ENCODE measurements around the gene LMAN2. TPM values are rescaled to one million over a fixed set of nuclear protein-coding genes. Genes with fewer than 3 reads are reported as not detected.
"Not testable (repeated sequence)": the region's sequence is repeated elsewhere in the genome, so short reads cannot be mapped to it uniquely, and the experiment has no call there.

The LMAN2 gene
- total RNA-seq, 1 donor: 115 TPM

DNA sequence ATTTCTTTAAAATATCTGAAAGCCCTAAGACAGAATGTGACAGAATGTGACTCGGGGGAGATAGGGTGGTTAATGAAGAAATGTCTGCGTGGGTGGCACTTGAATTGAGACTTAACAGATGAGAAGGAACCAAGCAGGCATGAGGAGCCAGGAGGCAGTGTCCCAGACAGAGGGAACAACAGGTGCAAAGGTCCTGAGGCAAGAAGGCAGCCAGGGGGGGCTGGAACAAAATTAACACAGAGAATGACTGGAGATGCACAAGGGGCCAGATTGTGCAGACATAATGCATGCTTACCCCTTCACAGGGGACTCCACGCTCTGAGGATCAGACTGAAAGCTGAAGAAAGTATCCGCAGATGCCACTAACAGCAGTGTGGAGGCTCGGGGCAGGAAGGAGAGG lies 1.7 kb downstream of the LMAN2 start:
- H3K27me3 ChIP-seq (ENCODE audit: insufficient read depth, low read length): no peaks in the 10 kb centered on the region
- H3K4me1 ChIP-seq (ENCODE audit: insufficient read depth, low read length): peaks cover 70% of the 10 kb centered on the region
- no peaks in the 10 kb centered on the region for H3K9me3 ChIP-seq (ENCODE audit: low read depth, low read length)
- no peak overlapping the region for H3K4me3 ChIP-seq (ENCODE audit: low read length)

DNA sequence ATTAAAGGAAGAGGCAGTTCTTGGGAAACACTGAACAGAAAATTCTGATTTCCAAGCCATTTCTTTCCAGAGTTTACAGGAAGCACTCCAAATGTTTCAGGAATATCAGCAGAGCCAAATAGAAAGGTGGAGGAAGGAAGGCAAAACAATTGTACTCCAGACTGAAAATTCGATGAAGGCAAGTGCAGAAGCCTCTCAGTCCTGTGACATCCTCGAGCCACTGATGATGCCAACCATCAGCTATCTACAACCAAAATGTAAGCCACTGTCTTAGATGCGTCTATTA lies 2.2 kb downstream of the LMAN2 start:
- no peak overlapping the region for H3K4me3 ChIP-seq (ENCODE audit: low read length)
- H3K4me1 ChIP-seq (ENCODE audit: insufficient read depth, low read length): peaks cover 65% of the 10 kb centered on the region
- H3K9me3 ChIP-seq (ENCODE audit: low read depth, low read length): no peaks in the 10 kb centered on the region
- H3K27me3 ChIP-seq (ENCODE audit: insufficient read depth, low read length): no peaks in the 10 kb centered on the region

DNA sequence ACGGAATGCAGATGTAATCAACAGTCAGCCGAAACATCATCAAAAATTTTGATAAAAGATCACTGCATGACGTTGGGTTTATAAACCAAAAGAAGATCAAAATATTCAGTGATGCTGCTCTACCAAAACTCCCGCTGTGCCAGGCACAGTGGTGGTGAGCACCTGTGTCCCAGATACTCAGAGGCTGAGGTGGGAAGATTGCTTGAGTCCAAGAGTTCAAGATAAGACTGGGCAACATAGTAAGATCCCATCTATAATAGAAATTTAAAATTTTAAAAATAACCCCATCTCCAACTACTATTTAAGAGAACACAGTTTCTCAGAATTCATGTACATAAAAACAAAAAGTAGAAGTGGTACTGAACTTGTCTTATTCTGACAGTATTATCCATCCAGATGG lies 3.8 kb downstream of the LMAN2 start:
- peaks cover 51% of the 10 kb centered on the region for H3K4me1 ChIP-seq (ENCODE audit: insufficient read depth, low read length)
- no peaks in the 10 kb centered on the region for H3K27me3 ChIP-seq (ENCODE audit: insufficient read depth, low read length)
- no peaks in the 10 kb centered on the region for H3K9me3 ChIP-seq (ENCODE audit: low read depth, low read length)
- H3K4me3 ChIP-seq (ENCODE audit: low read length): no peak overlapping the region

DNA sequence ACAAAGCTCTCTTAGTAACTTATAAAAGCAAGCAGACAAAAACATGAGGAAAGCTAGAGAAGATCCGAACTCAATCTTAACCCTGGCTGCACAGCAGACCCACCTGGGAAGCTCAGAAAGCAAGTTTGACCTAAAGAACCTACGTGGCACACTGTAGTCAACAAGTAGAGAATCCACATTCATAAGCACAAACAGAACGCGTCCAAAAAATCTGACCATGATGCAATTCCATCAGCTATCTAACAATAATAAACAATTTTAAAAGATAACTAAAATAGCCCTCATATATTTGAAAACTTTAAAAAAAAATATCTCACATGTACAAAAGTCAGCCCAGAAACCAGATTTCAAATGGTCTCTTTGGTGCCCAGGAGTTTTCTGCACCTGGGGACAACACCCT lies 4.6 kb downstream of the LMAN2 start:
- H3K27me3 ChIP-seq (ENCODE audit: insufficient read depth, low read length): no peaks in the 10 kb centered on the region
- H3K9me3 ChIP-seq (ENCODE audit: low read depth, low read length): no peaks in the 10 kb centered on the region
- peaks cover 42% of the 10 kb centered on the region for H3K4me1 ChIP-seq (ENCODE audit: insufficient read depth, low read length)
- H3K4me3 ChIP-seq (ENCODE audit: low read length): no peak overlapping the region

DNA sequence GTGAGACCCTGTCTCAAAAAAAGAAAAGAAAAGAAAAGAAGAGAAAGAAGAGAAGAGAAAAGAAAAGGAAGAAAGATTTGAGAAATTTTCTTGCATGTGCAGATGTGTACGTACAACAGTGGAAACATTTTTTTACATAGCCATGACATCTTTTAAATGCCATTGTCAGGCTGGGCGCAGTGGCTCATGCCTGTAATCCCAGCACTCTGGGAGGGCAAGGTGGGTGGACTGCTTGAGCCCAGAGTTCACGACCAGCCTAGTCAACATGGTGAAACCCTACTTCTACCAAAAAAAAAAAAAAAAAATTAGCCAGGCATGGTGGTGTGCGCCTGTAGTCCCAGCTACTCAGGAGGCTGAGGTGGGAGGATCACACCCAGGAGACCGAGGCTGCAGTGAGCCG lies 6.6 kb downstream of the LMAN2 start:
- Histone ChIP-seq H3K4me3 (ENCODE audit: low read length) (no peak overlapping the region), H3K4me1 (ENCODE audit: insufficient read depth, low read length) (peaks cover 29% of the 10 kb centered on the region), H3K27me3 (ENCODE audit: insufficient read depth, low read length) (no peaks in the 10 kb centered on the region), H3K9me3 (ENCODE audit: low read depth, low read length) (no peaks in the 10 kb centered on the region)

DNA sequence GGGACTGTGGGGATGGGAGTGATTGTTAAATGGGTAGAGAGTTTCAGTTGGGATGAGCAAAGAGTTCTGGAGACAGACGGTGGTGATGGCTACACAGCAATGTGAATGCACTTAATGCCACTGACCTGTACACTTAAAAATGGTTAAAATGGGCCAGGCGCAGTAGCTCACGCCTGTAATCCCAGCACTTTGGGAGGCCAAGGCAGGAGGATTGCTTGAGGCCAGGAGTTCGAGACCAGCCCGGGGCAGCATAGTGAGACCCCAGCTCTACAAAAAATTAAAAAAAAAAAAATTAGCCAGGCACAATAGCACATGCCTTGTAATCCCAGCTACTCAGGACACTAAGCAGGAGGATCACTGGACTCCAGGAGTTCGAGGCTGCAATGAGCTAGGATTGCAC lies 7.7 kb downstream of the LMAN2 start:
- no peak overlapping the region for H3K4me3 ChIP-seq (ENCODE audit: low read length)
- H3K9me3 ChIP-seq (ENCODE audit: low read depth, low read length): no peaks in the 10 kb centered on the region
- no peaks in the 10 kb centered on the region for H3K27me3 ChIP-seq (ENCODE audit: insufficient read depth, low read length)
- peaks cover 29% of the 10 kb centered on the region for H3K4me1 ChIP-seq (ENCODE audit: insufficient read depth, low read length)

DNA sequence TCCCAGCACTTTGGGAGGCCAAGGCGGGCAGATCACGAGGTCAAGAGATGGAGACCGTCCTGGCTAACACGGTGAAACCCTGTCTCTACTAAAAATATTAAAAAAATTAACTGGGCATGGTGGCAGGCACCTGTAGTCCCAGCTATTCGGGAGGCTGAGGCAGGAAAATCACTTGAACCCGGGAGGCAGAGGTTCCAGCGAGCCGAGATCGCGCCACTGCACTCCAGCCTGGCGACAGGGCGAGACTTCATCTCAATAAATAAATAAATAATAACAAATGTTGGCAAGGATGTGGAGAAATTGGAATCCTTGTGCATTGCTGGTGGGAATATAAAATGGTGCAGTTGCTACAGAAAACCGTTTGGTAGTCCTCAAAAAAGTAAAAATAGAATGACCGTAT lies 8.5 kb downstream of the LMAN2 start:
- H3K4me1 ChIP-seq (ENCODE audit: insufficient read depth, low read length): peaks cover 29% of the 10 kb centered on the region
- H3K9me3 ChIP-seq (ENCODE audit: low read depth, low read length); H3K4me3 ChIP-seq (ENCODE audit: low read length); H3K27me3 ChIP-seq (ENCODE audit: insufficient read depth, low read length): not testable (repeated sequence)

DNA sequence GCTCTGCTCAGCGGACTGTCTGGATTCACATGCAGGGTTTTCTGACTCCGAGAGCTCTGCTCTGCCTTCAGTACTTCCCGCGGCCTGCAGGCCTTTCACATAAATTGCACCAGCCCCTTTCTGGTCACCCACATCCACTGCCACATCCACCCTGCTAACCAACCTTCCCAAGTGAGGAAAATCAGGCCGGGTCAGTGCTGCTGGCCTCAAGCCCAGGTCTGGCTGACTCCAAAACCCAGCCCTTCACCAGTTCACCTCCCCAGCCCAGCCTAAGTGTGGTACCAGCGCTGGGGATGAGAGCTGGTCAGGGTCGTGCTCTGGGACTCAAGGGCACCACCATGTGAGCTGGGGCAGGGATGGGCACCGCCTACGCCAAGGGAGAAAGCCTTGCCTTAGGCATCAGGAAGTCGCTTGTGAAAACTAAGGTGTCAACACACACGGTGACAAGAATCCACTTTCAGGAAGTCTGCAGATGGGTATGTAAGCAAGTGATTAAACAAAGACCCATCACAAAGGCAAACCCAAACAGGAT lies 12.3 kb downstream of the LMAN2 start:
- H3K27me3 ChIP-seq (ENCODE audit: insufficient read depth, low read length): no peaks in the 10 kb centered on the region

DNA sequence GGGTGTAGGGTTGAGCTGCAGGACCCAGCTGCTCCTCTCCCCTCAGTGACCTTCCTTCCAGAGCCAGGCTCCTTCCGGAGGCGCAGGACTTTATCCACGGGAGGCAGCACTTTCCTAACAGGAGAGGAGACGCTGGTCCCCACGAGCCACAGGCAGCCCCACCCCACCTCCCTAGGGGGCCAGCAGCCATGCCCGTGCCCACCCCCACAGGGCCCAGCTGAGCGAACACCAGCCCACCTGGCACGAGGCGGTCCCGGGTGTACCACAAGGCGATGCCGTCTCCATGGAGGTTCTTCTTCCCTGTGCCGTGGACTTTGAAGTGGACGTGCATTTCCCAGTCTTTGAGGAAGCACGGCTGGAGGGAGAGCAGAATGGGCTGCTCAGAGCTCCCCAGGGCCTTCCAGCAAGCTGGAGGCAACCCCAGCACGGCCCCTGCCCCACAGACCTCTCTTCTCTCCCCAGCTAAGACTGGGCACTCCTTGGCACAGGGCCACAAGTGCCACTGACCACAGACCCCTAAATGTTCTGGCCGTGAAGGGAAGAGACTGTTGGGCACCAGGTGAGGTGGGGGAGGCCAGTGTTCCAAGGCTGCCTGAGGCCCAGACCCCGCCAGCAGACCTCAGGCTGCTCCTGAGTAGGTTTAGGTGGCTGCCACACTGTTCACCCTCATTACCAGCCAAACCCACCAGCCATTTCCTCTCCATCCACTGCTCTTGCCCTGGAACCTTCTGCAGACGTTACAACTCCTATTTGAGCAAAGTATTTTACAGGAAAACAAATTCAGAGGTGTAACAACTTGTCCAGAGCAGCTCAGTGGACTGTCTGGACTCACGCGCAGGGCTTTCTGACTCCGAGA lies 13.0 kb downstream of the LMAN2 start:
- Histone ChIP-seq H3K4me1 (ENCODE audit: insufficient read depth, low read length) (peaks cover 17% of the 10 kb centered on the region), H3K9me3 (ENCODE audit: low read depth, low read length) (no peaks in the 10 kb centered on the region)

More for the DNA sequence above, 12.3 kb downstream of the LMAN2 start:
- H3K9me3 ChIP-seq (ENCODE audit: low read depth, low read length): no peaks in the 10 kb centered on the region
- no peak overlapping the region for H3K4me3 ChIP-seq (ENCODE audit: low read length)
- H3K4me1 ChIP-seq (ENCODE audit: insufficient read depth, low read length): peaks cover 17% of the 10 kb centered on the region

DNA sequence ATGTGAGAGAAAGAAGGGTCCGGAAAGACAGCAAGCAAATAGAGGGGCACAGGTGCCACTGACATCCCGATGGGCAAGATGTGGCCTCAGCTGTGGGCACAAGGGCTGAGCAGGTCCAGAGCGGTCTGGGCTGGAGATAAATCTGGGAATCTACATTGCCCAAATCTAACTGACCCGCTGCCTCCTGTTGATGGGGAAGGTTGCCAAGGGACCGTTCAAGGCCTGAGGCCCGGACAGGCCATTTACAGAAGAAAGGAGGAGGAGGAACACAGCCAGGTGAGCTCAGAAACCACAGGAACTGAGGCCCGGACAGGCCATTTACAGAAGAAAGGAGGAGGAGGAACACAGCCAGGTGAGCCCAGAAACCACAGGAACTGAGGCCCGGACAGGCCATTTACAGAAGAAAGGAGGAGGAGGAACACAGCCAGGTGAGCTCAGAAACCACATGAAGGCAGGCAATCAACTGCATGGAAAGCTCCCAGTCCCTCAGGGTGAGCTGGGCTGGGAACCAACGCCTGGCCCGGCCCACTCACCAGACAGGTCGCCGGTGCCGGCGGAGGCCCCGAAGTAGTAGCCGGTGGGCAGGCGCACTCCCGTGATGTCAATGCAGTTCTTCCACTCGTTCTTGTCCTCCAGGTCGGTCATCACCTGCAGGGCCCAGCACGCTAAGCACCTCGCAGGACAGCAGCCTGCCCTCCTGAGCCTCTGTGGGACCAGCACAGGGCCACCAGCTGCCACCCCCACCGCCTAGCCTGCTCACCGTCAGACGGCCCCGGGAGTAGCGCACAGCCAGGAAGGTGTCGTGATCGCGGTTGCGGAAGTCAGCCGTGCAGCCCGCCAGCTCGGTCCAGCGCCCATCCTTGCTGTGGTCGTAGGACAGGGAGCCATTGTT lies 14.6 kb downstream of the LMAN2 start:
- Histone ChIP-seq H3K4me1 (ENCODE audit: insufficient read depth, low read length) (peaks cover 25% of the 10 kb centered on the region), H3K4me3 (ENCODE audit: low read length) (no peak overlapping the region), H3K27me3 (ENCODE audit: insufficient read depth, low read length) (no peaks in the 10 kb centered on the region), H3K9me3 (ENCODE audit: low read depth, low read length) (no peaks in the 10 kb centered on the region)

More for the DNA sequence above, 13.0 kb downstream of the LMAN2 start:
- no peaks in the 10 kb centered on the region for H3K27me3 ChIP-seq (ENCODE audit: insufficient read depth, low read length)
- no peak overlapping the region for H3K4me3 ChIP-seq (ENCODE audit: low read length)

DNA sequence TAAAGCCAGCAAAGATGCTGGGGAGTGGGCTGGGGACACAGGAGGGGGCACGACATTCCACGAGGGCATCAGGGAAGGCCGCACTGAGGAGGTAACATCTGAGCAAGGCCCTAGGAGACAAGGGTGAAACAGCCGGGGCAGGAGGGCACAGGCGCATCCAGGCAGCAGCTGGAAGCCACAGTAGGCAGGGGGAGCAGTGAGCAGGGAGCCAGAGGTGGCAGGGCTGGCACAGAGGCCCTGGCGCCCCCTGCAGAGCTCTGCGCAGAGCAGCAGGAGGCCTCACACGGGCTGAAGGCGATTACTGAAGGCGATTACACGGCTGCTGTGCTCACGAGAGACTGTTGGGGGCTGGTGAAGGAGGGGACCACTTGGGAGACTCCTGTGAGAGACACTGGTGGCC lies 15.4 kb downstream of the LMAN2 start:
- Histone ChIP-seq H3K4me1 (ENCODE audit: insufficient read depth, low read length) (peaks cover 32% of the 10 kb centered on the region), H3K4me3 (ENCODE audit: low read length) (no peak overlapping the region), H3K27me3 (ENCODE audit: insufficient read depth, low read length) (no peaks in the 10 kb centered on the region), H3K9me3 (ENCODE audit: low read depth, low read length) (no peaks in the 10 kb centered on the region)

DNA sequence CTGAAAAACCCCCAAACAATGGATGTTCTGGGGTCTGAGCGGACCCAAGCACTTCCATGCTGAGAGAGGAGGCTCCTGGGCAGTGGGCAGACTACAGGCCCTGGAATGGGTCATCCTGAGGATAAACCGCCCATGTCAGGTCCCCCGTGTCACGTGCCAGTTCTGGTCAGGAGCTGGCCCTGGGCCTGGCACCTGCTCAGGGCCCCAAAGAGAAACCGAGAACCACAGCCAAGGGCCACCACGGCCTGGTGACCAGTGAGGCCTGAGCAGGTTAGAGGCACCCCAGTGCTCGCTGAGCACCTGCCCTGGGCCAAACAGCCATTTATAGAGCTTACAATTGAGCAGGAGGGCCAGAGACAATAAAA lies 15.8 kb downstream of the LMAN2 start:
- no peak overlapping the region for H3K4me3 ChIP-seq (ENCODE audit: low read length)
- peaks cover 36% of the 10 kb centered on the region for H3K4me1 ChIP-seq (ENCODE audit: insufficient read depth, low read length)
- no peaks in the 10 kb centered on the region for H3K9me3 ChIP-seq (ENCODE audit: low read depth, low read length)
- no peaks in the 10 kb centered on the region for H3K27me3 ChIP-seq (ENCODE audit: insufficient read depth, low read length)

DNA sequence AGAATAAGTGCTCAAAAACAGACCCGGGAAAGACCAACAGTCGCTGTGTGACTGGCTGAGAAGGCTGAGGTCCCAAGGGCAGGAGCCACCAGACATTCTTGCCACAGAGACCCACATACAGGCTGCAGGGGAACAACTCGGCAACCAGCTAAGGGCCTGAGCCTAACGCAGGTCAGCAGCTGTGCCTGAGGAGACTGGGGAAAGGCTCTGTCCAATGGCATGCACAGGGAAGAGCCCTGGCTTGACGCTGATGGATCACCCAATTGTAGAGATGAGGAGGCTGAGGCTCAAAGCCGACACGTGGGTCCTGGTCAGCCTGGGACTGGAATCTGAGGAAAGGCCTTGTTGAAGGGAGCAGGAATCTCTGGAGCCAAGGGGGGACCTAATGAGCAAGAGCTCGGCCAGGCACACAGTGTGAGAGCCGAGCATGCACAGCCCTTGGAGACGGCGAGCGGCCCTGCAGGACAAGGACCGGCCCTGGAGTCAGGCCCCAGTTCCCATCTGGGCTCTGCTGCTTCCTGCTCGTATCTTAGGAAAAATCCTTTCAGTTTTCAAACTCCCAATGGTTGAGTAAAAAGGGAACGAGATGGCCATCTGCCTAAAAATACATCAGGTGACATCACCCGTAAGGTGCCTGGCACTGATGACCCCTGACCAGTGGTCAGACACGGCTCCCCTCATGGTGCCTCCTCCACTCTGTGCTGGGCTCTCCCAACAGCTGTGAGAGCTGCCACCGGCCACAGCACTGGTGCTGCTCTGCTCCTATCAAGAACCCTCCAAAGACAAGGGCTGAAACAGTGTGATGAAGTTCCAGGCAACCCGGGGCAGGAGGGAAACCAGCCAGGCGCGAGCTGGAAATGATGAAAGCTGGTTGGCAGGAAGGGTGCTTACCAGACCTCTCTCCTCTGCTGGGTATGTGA lies 16.4 kb downstream of the LMAN2 start:
- Histone ChIP-seq H3K27me3 (ENCODE audit: insufficient read depth, low read length) (no peaks in the 10 kb centered on the region), H3K9me3 (ENCODE audit: low read depth, low read length) (no peaks in the 10 kb centered on the region), H3K4me1 (ENCODE audit: insufficient read depth, low read length) (peaks cover 38% of the 10 kb centered on the region), H3K4me3 (ENCODE audit: low read length) (no peak overlapping the region)

DNA sequence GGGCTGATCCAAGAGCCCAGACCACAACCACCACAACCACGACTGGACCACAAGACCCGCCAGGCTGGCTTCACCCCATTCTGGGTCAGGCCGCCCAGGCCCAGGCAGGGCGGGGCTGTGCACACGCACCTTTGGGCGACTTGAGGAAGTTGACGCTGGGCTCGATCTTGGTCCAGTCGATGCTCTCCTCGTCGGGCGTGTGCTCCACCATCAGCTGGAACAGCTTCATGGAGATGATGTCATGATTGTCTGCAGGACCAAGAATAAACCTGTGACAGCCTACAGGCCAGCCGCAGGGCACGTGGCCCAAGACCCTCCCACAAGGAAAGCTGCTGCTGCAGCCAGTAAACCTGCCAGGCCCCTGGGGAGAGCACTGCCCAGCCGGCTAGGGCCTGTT lies 17.3 kb downstream of the LMAN2 start:
- Histone ChIP-seq H3K4me1 (ENCODE audit: insufficient read depth, low read length) (peaks cover 30% of the 10 kb centered on the region), H3K9me3 (ENCODE audit: low read depth, low read length) (no peaks in the 10 kb centered on the region), H3K27me3 (ENCODE audit: insufficient read depth, low read length) (no peaks in the 10 kb centered on the region), H3K4me3 (ENCODE audit: low read length) (no peak overlapping the region)

Measured in mononuclear cell (primary cell).